ENCODE results near the gene TTLL12. TPM values are rescaled to one million over a fixed set of nuclear protein-coding genes. Genes with fewer than 3 reads are reported as not detected.
A peak's percentile ranks its signal among the peaks of the same experiment; 100 is the strongest.

Gene TTLL12
- total and polyA plus RNA-seq, 2 of the 8 experiments (the other 6 are each of a cell fraction or from before 2014, with no cell fraction given) = 101 to 124 TPM

GRCh38 chr22:43205261-43205691, 18.3 kb upstream of the TTLL12 start:
- no peak overlapping the region for H2AK5ac ChIP-seq (ENCODE audit: low read depth, low read length)
- peaks cover 2 to 11% (median 4%) of the 10 kb centered on the region in 4 experiments; a peak in 6 of 7 replicates for H3K4me1 ChIP-seq (replicated peaks in 1 of 4; ENCODE audit: control insufficient read depth in 3 of 4, insufficient read depth in 4 of 4, low read length in 3 of 4)
- no peaks in the 10 kb centered on the region for H3K36me3 ChIP-seq (ENCODE audit: control insufficient read depth in 2 of 4, insufficient read depth in 4 of 4, low read length in 3 of 4)
- FAIRE-seq = no peak
- H3K23ac ChIP-seq (ENCODE audit: insufficient read length) = no peak overlapping the region
- no peak overlapping the region for H4K5ac ChIP-seq (ENCODE audit: insufficient read length, low read depth, low read length)
- no peak overlapping the region for H3K4me2 ChIP-seq (ENCODE audit: insufficient read depth in 1 of 2, low read depth in 2 of 2, low read length in 2 of 2)
- H3K27ac ChIP-seq (ENCODE audit: low read depth, low read length) = no peak overlapping the region
- H3K9me3 ChIP-seq (ENCODE audit: insufficient read depth in 2 of 2, low read depth in 1 of 2, low read length in 1 of 2) = no peaks in the 10 kb centered on the region
- H3K4ac ChIP-seq (replicated peaks; ENCODE audit: insufficient read length, low read depth, low read length) = no peak overlapping the region
- DNase-seq (ENCODE audit: low read depth in 1 of 2, low spot score in 2 of 2) = no peak
- H3K14ac ChIP-seq (ENCODE audit: insufficient read length) = no peak overlapping the region
- H3K56ac ChIP-seq (replicated peaks; ENCODE audit: insufficient read length, low read depth, low read length) = peak overlapping the region; percentile 69
- H3K27me3 ChIP-seq (replicated peaks in 1 of 4; ENCODE audit: control insufficient read depth in 3 of 4, extremely low read depth in 1 of 4, insufficient read depth in 3 of 4, low read length in 3 of 4) = no peaks in the 10 kb centered on the region
- no peaks in the 10 kb centered on the region for H3K79me1 ChIP-seq (ENCODE audit: low read depth, low read length)
- no peak overlapping the region for H3K18ac ChIP-seq (ENCODE audit: extremely low read depth, low read length)
- H3K4me3 ChIP-seq (ENCODE audit: extremely low read depth in 1 of 4, insufficient read depth in 2 of 4, low read depth in 3 of 4, low read length in 4 of 4) = no peak overlapping the region
- no peak overlapping the region for H2BK120ac ChIP-seq (replicated peaks; ENCODE audit: low read depth, low read length)
- CTCF ChIA-PET (ENCODE audit: partially characterized antibody) = interaction anchor here (6.1 kb wide), 1 partner anchor 16 kb away, joined by 42 read pairs; no protein-coding TSS in a partner anchor
- H4K91ac ChIP-seq (replicated peaks; ENCODE audit: insufficient read length, low read length) = no peak overlapping the region
- peaks cover 0 to 6% of the 10 kb centered on the region in 2 experiments for H4K20me1 ChIP-seq (replicated peaks in 1 of 2; ENCODE audit: control insufficient read depth in 1 of 2, insufficient read depth in 2 of 2, low read length in 2 of 2)
- H2BK5ac ChIP-seq (ENCODE audit: low read depth, low read length) = no peak overlapping the region
- H3K23me2 ChIP-seq (ENCODE audit: low read depth, low read length) = peaks cover 9% of the 10 kb centered on the region; the same call in 1 of the 2 replicates
- no peaks in the 10 kb centered on the region for H3K79me2 ChIP-seq (ENCODE audit: control insufficient read depth in 1 of 2, insufficient read depth in 2 of 2, low read length in 2 of 2)
- no peak overlapping the region for H2BK15ac ChIP-seq (ENCODE audit: low read length)
- POLR2A ChIA-PET (ENCODE audit: partially characterized antibody) = interaction anchor here (0.6 kb wide), 1 partner anchor 87 kb away, joined by 3 read pairs; no protein-coding TSS in a partner anchor
- H4K8ac ChIP-seq (ENCODE audit: extremely low read depth, insufficient read depth, low read length) = no peak overlapping the region
- 0 out of 2 replicates have a peak overlapping the region, but pooled peaks have one; percentile 27 for H2BK12ac ChIP-seq (ENCODE audit: low read depth, low read length)
- H2AFZ ChIP-seq (ENCODE audit: low read length) = no peak overlapping the region
- no peak overlapping the region for H2BK20ac ChIP-seq (ENCODE audit: low read length)
- no peak overlapping the region for H3K9ac ChIP-seq (replicated peaks in 1 of 4; ENCODE audit: extremely low read depth in 1 of 4, low read depth in 3 of 4, low read length in 3 of 4)
- 90% methylated on average over 9 of the region's 9 CpGs; no CpG with 5 or more reads in 1 of the 2 experiments for WGBS, 2 experiments (ENCODE audit: extremely low coverage in 1 of 2, insufficient coverage in 1 of 2, insufficient read length in 1 of 2, insufficient replicate concordance in 2 of 2, low coverage in 1 of 2, low lambda C conversion rate in 2 of 2, missing lambda C conversion rate in 1 of 2)
- no peak for TF ChIP-seq BACH1 (IDR thresholded peaks at IDR 0.05; ENCODE audit: low read length)
- no peak for TF ChIP-seq JUND (IDR thresholded peaks at IDR 0.05; ENCODE audit: low read length)
- TF ChIP-seq ATF2 (IDR thresholded peaks at IDR 0.05; ENCODE audit: low read length) = no peak
- TF ChIP-seq CHD2 (IDR thresholded peaks at IDR 0.05; ENCODE audit: low read length) = no peak
- no peak for TF ChIP-seq SUZ12 (IDR thresholded peaks at IDR 0.05; ENCODE audit: low read length)
- TF ChIP-seq RNF2 (IDR thresholded peaks at IDR 0.05; ENCODE audit: borderline replicate concordance, low read depth, low read length, missing control alignments, poor library complexity, severe bottlenecking) = no peak
- TF ChIP-seq SIN3A (conservative IDR thresholded peaks at IDR 0.05 in 1 of 2, IDR thresholded peaks at IDR 0.05 in 1 of 2; ENCODE audit: low read depth in 1 of 2, low read length in 2 of 2) = no peak
- no peak for TF ChIP-seq FOSL1 (IDR thresholded peaks at IDR 0.05; ENCODE audit: insufficient read depth, low read depth, low read length)
- no peak for TF ChIP-seq TBP (IDR thresholded peaks at IDR 0.05; ENCODE audit: low read depth, low read length)
- TF ChIP-seq SP2 (IDR thresholded peaks at IDR 0.05; ENCODE audit: low read length) = no peak
- no peak for TF ChIP-seq BCL11A (IDR thresholded peaks at IDR 0.05; ENCODE audit: low read depth in 2 of 2, low read length in 2 of 2)
- TF ChIP-seq ZNF274 (IDR thresholded peaks at IDR 0.05; ENCODE audit: borderline replicate concordance, extremely low read depth, low read length) = no peak
- no peak for TF ChIP-seq CREB1 (IDR thresholded peaks at IDR 0.05)
